ENCODE measurements around the gene GFOD1.

The GFOD1 gene

DNA sequence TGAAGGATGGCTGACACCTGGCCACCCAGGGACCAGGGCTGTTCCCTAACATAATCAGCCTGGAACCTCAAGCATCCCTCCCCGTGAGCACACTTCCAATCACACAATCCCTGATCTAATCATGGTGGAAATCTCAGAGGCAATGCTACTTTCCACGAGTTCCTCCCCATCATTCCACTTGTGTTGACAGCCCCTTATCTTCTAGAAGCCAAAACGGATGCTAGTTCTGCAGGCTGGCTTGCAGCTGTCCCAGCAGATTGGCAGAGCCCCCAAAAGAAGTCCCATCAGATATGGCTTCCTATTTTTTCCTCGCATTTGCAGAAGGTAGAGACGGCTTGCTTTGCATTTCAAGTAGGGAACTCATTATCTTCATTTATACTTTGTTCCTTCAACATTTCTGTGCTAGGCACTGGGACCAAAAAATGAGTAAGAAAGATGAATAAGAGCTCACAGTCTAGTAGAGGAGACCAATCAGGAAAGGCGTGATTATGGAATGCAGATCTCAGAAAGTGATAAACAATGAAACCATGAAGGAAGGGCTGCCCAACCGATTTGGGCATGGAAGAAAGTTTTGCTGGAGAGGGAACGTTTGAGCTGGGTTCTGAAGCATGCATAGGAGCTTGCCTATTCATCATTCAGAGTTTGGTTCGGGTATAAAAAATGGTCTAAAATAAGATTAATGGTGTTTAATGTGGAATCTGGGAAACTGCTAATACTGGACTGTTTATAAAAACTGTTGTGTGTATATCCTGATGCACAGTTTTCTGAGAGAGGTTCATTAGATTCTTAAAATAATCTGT is 114.5 kb downstream of the GFOD1 start:
- WGBS, 2 experiments (ENCODE audit: insufficient coverage in 2 of 2): 68 to 74% methylated on average over 7 to 9 of the region's 9 CpGs
- Histone ChIP-seq H3K27ac (ENCODE audit: low read depth, low read length, severe bottlenecking) (no peak overlapping the region), H3K4me3 (ENCODE audit: extremely low read depth, insufficient read depth, low read length, poor library complexity, severe bottlenecking) (no peak overlapping the region), H3K4me1 (ENCODE audit: control insufficient read depth, insufficient read depth, low read length, poor library complexity, severe bottlenecking) (peaks cover 10% of the 10 kb centered on the region), H3K36me3 (ENCODE audit: control insufficient read depth, insufficient read depth, low read length) (peaks cover 8% of the 10 kb centered on the region), H3K9me3 (ENCODE audit: control insufficient read depth, low read length) (no peaks in the 10 kb centered on the region)

DNA sequence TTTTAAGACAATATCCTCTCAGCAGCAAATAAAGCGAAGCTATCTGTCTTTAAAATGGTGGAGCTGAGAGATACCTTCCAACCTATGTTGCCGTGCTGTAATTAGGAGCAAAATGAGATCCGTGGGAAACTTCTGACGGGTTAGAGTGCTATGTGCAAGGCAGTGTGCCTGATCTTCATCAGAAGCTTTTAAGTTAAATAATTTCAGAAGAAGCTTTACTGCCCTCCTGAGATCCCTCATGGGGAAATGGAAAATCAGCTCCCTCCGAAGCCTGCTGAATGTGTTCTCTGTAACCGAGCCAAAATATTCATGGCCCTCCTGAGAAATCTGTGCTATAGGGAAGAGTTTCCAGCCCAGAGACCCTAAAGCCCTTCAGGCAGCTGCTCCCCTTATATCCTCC is 115.3 kb downstream of the GFOD1 start:
- Histone ChIP-seq H3K36me3 (ENCODE audit: control insufficient read depth, insufficient read depth, low read length) (peaks cover 2% of the 10 kb centered on the region), H3K4me1 (ENCODE audit: control insufficient read depth, insufficient read depth, low read length, poor library complexity, severe bottlenecking) (peaks cover 18% of the 10 kb centered on the region), H3K27ac (ENCODE audit: low read depth, low read length, severe bottlenecking) (no peak overlapping the region), H3K4me3 (ENCODE audit: extremely low read depth, insufficient read depth, low read length, poor library complexity, severe bottlenecking) (no peak overlapping the region), H3K9me3 (ENCODE audit: control insufficient read depth, low read length) (no peaks in the 10 kb centered on the region)
- WGBS, 2 experiments (ENCODE audit: insufficient coverage in 2 of 2): 92 to 93% methylated on average over 2 to 6 of the region's 6 CpGs

DNA sequence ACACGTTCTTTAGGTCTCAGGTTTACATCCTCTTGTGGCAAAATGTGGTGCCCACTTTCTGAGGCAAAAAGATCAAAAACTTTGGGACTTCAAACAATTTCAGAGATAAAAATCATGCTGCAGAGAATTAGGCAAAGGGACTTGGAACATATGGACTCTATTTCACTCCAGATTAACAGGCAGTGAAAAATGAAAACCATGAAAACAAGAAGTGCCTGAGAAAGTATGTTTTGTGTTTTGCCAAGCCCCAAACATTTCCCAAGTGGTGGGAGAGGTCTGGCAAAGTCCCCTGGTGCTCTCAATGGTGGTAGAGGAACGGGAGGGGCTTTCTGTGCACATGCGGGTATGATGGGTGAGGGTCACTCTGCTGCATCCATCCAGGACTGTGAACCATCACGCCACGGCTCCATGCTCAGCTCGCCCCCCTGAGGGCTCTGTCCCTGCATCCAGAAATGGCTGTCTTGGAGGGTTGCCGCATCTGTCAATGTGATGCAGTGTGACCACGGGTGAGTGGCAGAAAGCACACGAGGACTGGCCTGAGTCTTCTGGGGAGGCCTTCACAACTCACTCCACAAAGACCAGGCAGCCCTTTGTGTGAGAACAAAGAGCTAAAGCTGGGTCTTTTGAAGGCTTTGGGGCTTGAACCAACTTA is 115.9 kb downstream of the GFOD1 start:
- Histone ChIP-seq H3K27ac (ENCODE audit: low read depth, low read length, severe bottlenecking) (no peak overlapping the region), H3K4me1 (ENCODE audit: control insufficient read depth, insufficient read depth, low read length, poor library complexity, severe bottlenecking) (peaks cover 18% of the 10 kb centered on the region), H3K4me3 (ENCODE audit: extremely low read depth, insufficient read depth, low read length, poor library complexity, severe bottlenecking) (no peak overlapping the region), H3K36me3 (ENCODE audit: control insufficient read depth, insufficient read depth, low read length) (no peaks in the 10 kb centered on the region), H3K9me3 (ENCODE audit: control insufficient read depth, low read length) (no peaks in the 10 kb centered on the region)
- 86 to 92% methylated on average over 6 to 8 of the region's 9 CpGs for WGBS, 2 experiments (ENCODE audit: insufficient coverage in 2 of 2)

DNA sequence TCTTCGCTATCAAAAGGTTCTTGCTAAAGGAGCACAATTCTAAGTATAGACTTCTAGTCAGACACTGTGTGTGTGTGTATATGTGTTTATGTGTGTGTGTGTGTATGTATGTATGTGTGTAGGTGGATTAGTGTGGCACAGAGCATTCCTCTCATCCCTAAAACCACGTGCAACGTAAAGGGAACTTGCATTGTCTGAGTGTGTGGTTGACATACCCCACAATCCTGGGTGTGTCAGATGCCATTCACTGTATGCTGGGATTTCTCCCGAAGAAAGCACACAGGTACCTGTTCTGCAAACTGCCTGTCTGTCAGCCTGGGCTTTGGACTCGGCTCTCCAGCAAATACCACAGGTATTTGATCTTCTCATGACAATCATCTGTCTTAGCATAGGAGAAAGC is 116.8 kb downstream of the GFOD1 start:
- no peak overlapping the region for H3K4me3 ChIP-seq (ENCODE audit: extremely low read depth, insufficient read depth, low read length, poor library complexity, severe bottlenecking)
- H3K9me3 ChIP-seq (ENCODE audit: control insufficient read depth, low read length): no peaks in the 10 kb centered on the region
- H3K36me3 ChIP-seq (ENCODE audit: control insufficient read depth, insufficient read depth, low read length): peaks cover 2% of the 10 kb centered on the region
- H3K27ac ChIP-seq (ENCODE audit: low read depth, low read length, severe bottlenecking): no peak overlapping the region
- peaks cover 18% of the 10 kb centered on the region for H3K4me1 ChIP-seq (ENCODE audit: control insufficient read depth, insufficient read depth, low read length, poor library complexity, severe bottlenecking)
- WGBS, 2 experiments (ENCODE audit: insufficient coverage in 2 of 2): 91 to 100% methylated on average over 2 of the region's 5 CpGs

DNA sequence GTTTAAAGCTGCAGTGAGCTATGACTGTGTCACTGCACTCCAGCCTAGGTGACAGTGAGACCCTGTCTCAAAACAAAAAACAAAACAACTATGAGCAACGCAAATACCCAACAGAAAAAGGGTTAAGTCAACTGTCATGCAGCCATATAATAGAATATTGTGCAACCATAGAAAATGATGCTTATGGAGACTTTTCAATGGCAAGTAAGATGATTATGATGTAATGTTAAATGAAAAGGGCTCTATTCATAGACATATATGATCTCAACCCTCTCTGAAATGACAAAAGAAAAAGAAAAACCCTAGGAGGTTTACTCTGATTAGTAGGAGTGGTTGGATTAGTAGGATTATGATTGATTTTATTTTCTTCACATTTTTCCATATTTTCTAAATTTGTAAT is 117.8 kb downstream of the GFOD1 start:
- Histone ChIP-seq H3K4me3 (ENCODE audit: extremely low read depth, insufficient read depth, low read length, poor library complexity, severe bottlenecking) (no peak overlapping the region), H3K4me1 (ENCODE audit: control insufficient read depth, insufficient read depth, low read length, poor library complexity, severe bottlenecking) (peaks cover 18% of the 10 kb centered on the region), H3K36me3 (ENCODE audit: control insufficient read depth, insufficient read depth, low read length) (peaks cover 13% of the 10 kb centered on the region), H3K27ac (ENCODE audit: low read depth, low read length, severe bottlenecking) (no peak overlapping the region), H3K9me3 (ENCODE audit: control insufficient read depth, low read length) (no peaks in the 10 kb centered on the region)
- no CpG with 5 or more reads among the region's 1 CpG for WGBS, 2 experiments (ENCODE audit: insufficient coverage in 2 of 2)

DNA sequence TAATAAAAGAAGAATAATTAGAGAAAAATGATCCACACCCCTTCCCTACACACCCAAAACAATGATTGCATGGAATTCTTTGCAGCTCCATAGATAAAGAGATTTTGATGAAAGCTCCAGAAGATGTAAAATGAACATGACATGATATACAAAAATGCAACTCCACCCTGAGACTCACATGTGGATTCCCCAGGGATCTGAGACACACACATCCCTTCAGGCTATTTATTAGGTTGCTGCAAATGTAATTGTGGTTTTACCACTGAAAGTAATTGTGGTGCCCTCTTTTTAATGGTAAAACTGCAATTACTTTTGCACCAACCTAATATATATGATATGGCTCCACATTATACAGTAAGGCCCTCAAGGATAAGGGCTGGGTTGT is 118.7 kb downstream of the GFOD1 start:
- no peak overlapping the region for H3K27ac ChIP-seq (ENCODE audit: low read depth, low read length, severe bottlenecking)
- H3K4me1 ChIP-seq (ENCODE audit: control insufficient read depth, insufficient read depth, low read length, poor library complexity, severe bottlenecking): peaks cover 18% of the 10 kb centered on the region
- no peaks in the 10 kb centered on the region for H3K9me3 ChIP-seq (ENCODE audit: control insufficient read depth, low read length)
- no peak overlapping the region for H3K4me3 ChIP-seq (ENCODE audit: extremely low read depth, insufficient read depth, low read length, poor library complexity, severe bottlenecking)
- H3K36me3 ChIP-seq (ENCODE audit: control insufficient read depth, insufficient read depth, low read length): peaks cover 19% of the 10 kb centered on the region

- peaks cover 16% of the 10 kb centered on the region for H3K4me1 ChIP-seq (ENCODE audit: control insufficient read depth, insufficient read depth, low read length, poor library complexity, severe bottlenecking)
- peaks cover 19% of the 10 kb centered on the region for H3K36me3 ChIP-seq (ENCODE audit: control insufficient read depth, insufficient read depth, low read length)
- peak overlapping the region; percentile 67 for H3K27ac ChIP-seq (ENCODE audit: low read depth, low read length, severe bottlenecking)
- no peaks in the 10 kb centered on the region for H3K9me3 ChIP-seq (ENCODE audit: control insufficient read depth, low read length)
- H3K4me3 ChIP-seq (ENCODE audit: extremely low read depth, insufficient read depth, low read length, poor library complexity, severe bottlenecking): no peak overlapping the region
- 90 to 93% methylated on average over 5 of the region's 7 CpGs for WGBS, 2 experiments (ENCODE audit: insufficient coverage in 2 of 2)
Measured at GRCh38 chr6:13368079-13368730, 119.2 kb downstream of the GFOD1 start.

DNA sequence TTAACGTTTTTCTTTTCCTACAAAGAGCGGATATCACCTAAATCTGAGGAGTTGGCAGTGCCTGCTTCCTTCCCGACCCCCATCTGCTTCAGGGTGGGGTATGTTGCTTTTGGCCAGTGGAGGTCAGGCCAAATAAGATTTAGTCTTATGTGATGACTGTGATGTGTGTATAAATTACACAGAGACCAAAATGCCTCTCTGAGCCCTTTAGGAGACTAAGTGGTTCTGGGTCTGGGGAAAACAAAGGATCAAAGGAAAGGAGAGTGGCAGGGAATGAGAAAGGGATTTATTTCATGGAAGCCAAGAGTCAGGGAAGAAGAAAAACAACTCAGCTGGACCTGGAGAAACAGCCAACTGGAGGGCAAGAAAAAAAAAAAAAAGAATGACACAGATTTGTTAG is 120.0 kb downstream of the GFOD1 start:
- 57 to 60% methylated on average over 1 to 3 of the region's 3 CpGs for WGBS, 2 experiments (ENCODE audit: insufficient coverage in 2 of 2)
- H3K27ac ChIP-seq (ENCODE audit: low read depth, low read length, severe bottlenecking): peak overlapping the region; percentile 67
- H3K4me3 ChIP-seq (ENCODE audit: extremely low read depth, insufficient read depth, low read length, poor library complexity, severe bottlenecking): no peak overlapping the region

GRCh38 chr6:13365320-13365719 is 122.1 kb downstream of the GFOD1 start:
- 95 to 97% methylated on average over 32 to 33 of the region's 39 CpGs for WGBS, 2 experiments (ENCODE audit: insufficient coverage in 2 of 2)
- Histone ChIP-seq H3K9me3 (ENCODE audit: control insufficient read depth, low read length) (no peaks in the 10 kb centered on the region), H3K4me1 (ENCODE audit: control insufficient read depth, insufficient read depth, low read length, poor library complexity, severe bottlenecking) (peaks cover 34% of the 10 kb centered on the region), H3K36me3 (ENCODE audit: control insufficient read depth, insufficient read depth, low read length) (peaks cover 19% of the 10 kb centered on the region), H3K27ac (ENCODE audit: low read depth, low read length, severe bottlenecking) (no peak overlapping the region), H3K4me3 (ENCODE audit: extremely low read depth, insufficient read depth, low read length, poor library complexity, severe bottlenecking) (no peak overlapping the region)

More for the DNA sequence above, 120.0 kb downstream of the GFOD1 start:
- Histone ChIP-seq H3K36me3 (ENCODE audit: control insufficient read depth, insufficient read depth, low read length) (peaks cover 19% of the 10 kb centered on the region), H3K4me1 (ENCODE audit: control insufficient read depth, insufficient read depth, low read length, poor library complexity, severe bottlenecking) (peaks cover 21% of the 10 kb centered on the region), H3K9me3 (ENCODE audit: control insufficient read depth, low read length) (no peaks in the 10 kb centered on the region)

GRCh38 chr6:13364842-13365241 is 122.6 kb downstream of the GFOD1 start:
- WGBS, 2 experiments (ENCODE audit: insufficient coverage in 2 of 2): 96% methylated on average over 34 of the region's 34 CpGs
- peaks cover 19% of the 10 kb centered on the region for H3K36me3 ChIP-seq (ENCODE audit: control insufficient read depth, insufficient read depth, low read length)
- no peaks in the 10 kb centered on the region for H3K9me3 ChIP-seq (ENCODE audit: control insufficient read depth, low read length)
- peaks cover 39% of the 10 kb centered on the region for H3K4me1 ChIP-seq (ENCODE audit: control insufficient read depth, insufficient read depth, low read length, poor library complexity, severe bottlenecking)
- H3K4me3 ChIP-seq (ENCODE audit: extremely low read depth, insufficient read depth, low read length, poor library complexity, severe bottlenecking): no peak overlapping the region
- no peak overlapping the region for H3K27ac ChIP-seq (ENCODE audit: low read depth, low read length, severe bottlenecking)

DNA sequence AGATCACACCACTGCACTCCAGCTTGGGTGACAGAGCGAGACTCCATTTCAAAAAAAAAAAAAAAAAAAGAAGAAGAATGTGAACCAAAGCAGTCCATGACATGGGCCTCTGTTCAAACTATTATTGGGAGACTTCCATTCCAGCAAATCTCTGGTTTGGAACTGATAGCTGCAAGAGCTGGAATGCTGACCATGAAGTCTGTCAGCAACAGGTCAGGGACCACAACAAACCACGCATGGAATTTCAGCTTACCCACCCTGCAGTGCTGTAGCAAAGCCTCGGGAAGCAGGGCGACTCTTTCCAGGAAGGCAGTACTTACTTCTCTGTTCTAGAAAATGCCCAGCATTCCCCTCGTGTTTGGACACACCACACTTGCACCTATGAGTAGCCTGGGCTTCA is 125.0 kb downstream of the GFOD1 start:
- no peak overlapping the region for H3K27ac ChIP-seq (ENCODE audit: low read depth, low read length, severe bottlenecking)
- H3K4me1 ChIP-seq (ENCODE audit: control insufficient read depth, insufficient read depth, low read length, poor library complexity, severe bottlenecking): peaks cover 44% of the 10 kb centered on the region
- no peak overlapping the region for H3K4me3 ChIP-seq (ENCODE audit: extremely low read depth, insufficient read depth, low read length, poor library complexity, severe bottlenecking)
- WGBS, 2 experiments (ENCODE audit: insufficient coverage in 2 of 2): 93 to 95% methylated on average over 3 to 5 of the region's 5 CpGs
- no peaks in the 10 kb centered on the region for H3K9me3 ChIP-seq (ENCODE audit: control insufficient read depth, low read length)
- peaks cover 19% of the 10 kb centered on the region for H3K36me3 ChIP-seq (ENCODE audit: control insufficient read depth, insufficient read depth, low read length)

Data from mesodermal cell (in vitro differentiated cells).